SK-N-SH (cell line): ENCODE results near the gene GDNF. TPM values are rescaled to one million over a fixed set of nuclear protein-coding genes. Genes with fewer than 3 reads are reported as not detected.

Source experiments
- CTCF ChIA-PET: fragments of 300-600, 350-600 bp; formaldehyde crosslinking; extraction: SDS; loops from one replicate; lab custom pipeline; 2021; lab: Yijun Ruan, JAX
- POLR2A ChIA-PET: fragments of 350-600 bp; sonication (Branson Sonifier 250); formaldehyde crosslinking; extraction: SDS; loops from one replicate; lab custom pipeline; 2020; ENCODE audit warnings: antibody characterized with exemption, inconsistent platforms; lab: Yijun Ruan, JAX
- DNase-seq: peaks from one replicate; pipeline ENCODE4 v3.0.0; 2012
- H2AFZ ChIP-seq: fragments of 200-600 bp; sonication (generic); 2 replicates; pipeline ENCODE4 v1.8.1; 2016; ENCODE audit warnings: antibody characterized with exemption, mild to moderate bottlenecking, low read depth
- H3F3A ChIP-seq: fragments of 200-600 bp; sonication (generic); replicated peaks from 2 replicates; pipeline ENCODE3; 2016; ENCODE audit warnings: antibody characterized with exemption, mild to moderate bottlenecking; ENCODE audit not compliant: insufficient read depth
- H3K27ac ChIP-seq, 2 experiments: fragments of 200-500 bp in 1 of 2; fragments of 200-600 bp in 1 of 2; sonication (Bioruptor generic) in 1 of 2; sonication (generic), shearing (Covaris generic) in 1 of 2; 2 replicates each; pipeline versions ENCODE4 v1.5.1 to v1.6.1; 2014 to 2016; ENCODE audit warnings: low read depth in 2 of 2, inconsistent platforms in 1 of 2, low read length in 1 of 2, mild to moderate bottlenecking in 1 of 2, mixed read lengths in 1 of 2
- H3K27me3 ChIP-seq: fragments of 200-600 bp; sonication (generic), shearing (Covaris generic); 2 replicates; pipeline ENCODE4 v1.6.1; 2016; ENCODE audit warnings: mixed run types; ENCODE audit not compliant: insufficient read depth
- H3K36me3 ChIP-seq, 2 experiments: fragments of 200-500 bp in 1 of 2; fragments of 200-600 bp in 1 of 2; sonication (Bioruptor generic) in 1 of 2; sonication (generic) in 1 of 2; replicated peaks in 1 of 2; 2 replicates each; pipeline versions ENCODE3 to v1.5.1; 2014 to 2016; ENCODE audit warnings: low read length in 1 of 2, mild to moderate bottlenecking in 1 of 2; ENCODE audit not compliant: insufficient read depth in 2 of 2, control insufficient read depth in 1 of 2
- H3K4me1 ChIP-seq, 2 experiments: fragments of 200-500 bp in 1 of 2; fragments of 200-600 bp in 1 of 2; sonication (Bioruptor generic) in 1 of 2; sonication (generic), shearing (Covaris generic) in 1 of 2; 2 replicates each; pipeline versions ENCODE4 v1.5.1 to v1.6.1; 2014 to 2016; ENCODE audit warnings: low read depth in 1 of 2, low read length in 1 of 2, mixed run types in 1 of 2; ENCODE audit not compliant: insufficient read depth in 2 of 2, control insufficient read depth in 1 of 2
- H3K4me2 ChIP-seq: fragments of 200-600 bp; sonication (generic), shearing (Covaris generic); 2 replicates; pipeline ENCODE4 v1.6.1; 2017; ENCODE audit warnings: mixed run types
- H3K4me3 ChIP-seq, 2 experiments: fragments of 200-500 bp in 1 of 2; fragments of 200-600 bp in 1 of 2; sonication (Bioruptor generic) in 1 of 2; sonication (generic), shearing (Covaris generic) in 1 of 2; 2 replicates each; pipeline versions ENCODE4 v1.5.1 to v1.8.1; 2014 to 2016; ENCODE audit warnings: low read depth in 2 of 2, inconsistent platforms in 1 of 2, low read length in 1 of 2, mild to moderate bottlenecking in 1 of 2, mixed read lengths in 1 of 2, moderate library complexity in 1 of 2
- H3K79me2 ChIP-seq: fragments of 200-600 bp; sonication (generic); 2 replicates; pipeline ENCODE4 v1.8.1; 2017; ENCODE audit warnings: mild to moderate bottlenecking; ENCODE audit not compliant: insufficient read depth
- H3K9ac ChIP-seq: fragments of 200-600 bp; sonication (generic); 2 replicates; pipeline ENCODE4 v1.6.1; 2017; ENCODE audit warnings: mixed run types
- H3K9me2 ChIP-seq: fragments of 200-600 bp; sonication (generic); 2 replicates; pipeline ENCODE4 v1.6.1; 2017; ENCODE audit warnings: mixed run types
- H3K9me3 ChIP-seq: fragments of 200-600 bp; sonication (generic); 2 replicates; pipeline ENCODE4 v1.6.1; 2017; ENCODE audit warnings: mixed run types, mild to moderate bottlenecking, moderate library complexity
- H4K20me1 ChIP-seq: fragments of 200-600 bp; sonication (generic); 2 replicates; pipeline ENCODE4 v1.6.1; 2017; ENCODE audit warnings: mild to moderate bottlenecking, mixed run types; ENCODE audit not compliant: insufficient read depth
- CHD2 ChIP-seq: fragments of 150-350 bp; IDR thresholded peaks from 2 replicates; pipeline ENCODE4 v1.6.1; 2018; ENCODE audit warnings: low read length; ENCODE audit not compliant: partially characterized antibody
- FOXM1 ChIP-seq: IDR thresholded peaks from 2 replicates; pipeline ENCODE4 v1.4.0; 2012; ENCODE audit warnings: low read depth, mild to moderate bottlenecking
- JUND ChIP-seq: IDR thresholded peaks from 2 replicates; pipeline ENCODE4 v1.4.0; 2012
- POLR2AphosphoS5 ChIP-seq: IDR thresholded peaks from 2 replicates; pipeline ENCODE4 v1.6.1; 2012; ENCODE audit warnings: low read depth, low read length
- RFX5 ChIP-seq: IDR thresholded peaks from 2 replicates; pipeline ENCODE4 v1.6.1; 2012; ENCODE audit warnings: mild to moderate bottlenecking, improper control_type of control experiment, low read length
- TAF1 ChIP-seq: IDR thresholded peaks from 2 replicates; pipeline ENCODE4 v1.6.1; 2012; ENCODE audit warnings: low read depth, mild to moderate bottlenecking, low read length, moderate library complexity, borderline replicate concordance
- TEAD4 ChIP-seq: IDR thresholded peaks from 2 replicates; pipeline ENCODE4 v1.4.0; 2012; ENCODE audit warnings: mild to moderate bottlenecking, borderline replicate concordance; ENCODE audit not compliant: insufficient read depth
- WGBS: methylation state at CpG from one replicate; pipeline ENCODE4 v1.1.6; 2017; ENCODE audit warnings: low lambda C conversion rate; 5-methylcytosine and 5-hydroxymethylcytosine counted together
- polyA plus RNA-seq, 3 experiments: library from polyadenylated mRNA; depleted of rRNA; stranded (reverse); fragments of >200 nt; gene quantifications; 2 replicates each; pipeline ENCODE4 v1.2.3, GENCODE V29; 2012
- TF ChIP-seq, protein P1 (sequence below): IDR thresholded peaks from 2 replicates; pipeline ENCODE4 v1.4.0; 2012; ENCODE audit warnings: low read depth, borderline replicate concordance
- TF ChIP-seq, protein P2 (sequence below): fragments of 150-350 bp; IDR thresholded peaks from 2 replicates; pipeline ENCODE4 v1.6.1; 2016; ENCODE audit warnings: mild to moderate bottlenecking, low read depth, low read length
- TF ChIP-seq, protein P3 (sequence below): IDR thresholded peaks from 2 replicates; pipeline ENCODE4 v1.6.1; 2012; ENCODE audit warnings: mild to moderate bottlenecking, low read depth, low read length, moderate library complexity
- TF ChIP-seq, protein P4 (sequence below): IDR thresholded peaks from 2 replicates; pipeline ENCODE4; 2012

Gene GDNF
- polyA plus RNA-seq, 1 of the 3 experiments (the other 2 are of a cell fraction): 9.0 TPM

DNA sequence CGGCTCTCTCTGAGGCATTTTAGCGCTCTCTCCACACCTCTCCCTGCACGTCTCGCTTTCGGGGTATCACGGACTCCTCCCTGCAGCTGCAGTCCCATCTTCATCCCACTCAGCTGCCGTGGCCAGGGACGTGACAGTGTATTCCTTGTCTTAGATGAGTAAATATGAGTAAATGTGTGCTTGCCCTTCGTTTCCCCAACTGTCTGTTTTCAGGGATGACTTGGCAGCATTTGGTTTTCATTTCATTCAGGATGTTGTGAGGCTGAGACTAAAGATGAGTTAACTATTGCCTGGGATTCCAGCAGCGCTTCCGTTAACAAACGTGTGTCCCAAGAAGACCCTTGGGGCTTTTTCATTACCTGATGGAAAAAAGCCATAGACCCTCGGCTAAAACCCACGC lies 29.5 kb downstream of the GDNF start (continued):
- TF ChIP-seq, protein P1, sequence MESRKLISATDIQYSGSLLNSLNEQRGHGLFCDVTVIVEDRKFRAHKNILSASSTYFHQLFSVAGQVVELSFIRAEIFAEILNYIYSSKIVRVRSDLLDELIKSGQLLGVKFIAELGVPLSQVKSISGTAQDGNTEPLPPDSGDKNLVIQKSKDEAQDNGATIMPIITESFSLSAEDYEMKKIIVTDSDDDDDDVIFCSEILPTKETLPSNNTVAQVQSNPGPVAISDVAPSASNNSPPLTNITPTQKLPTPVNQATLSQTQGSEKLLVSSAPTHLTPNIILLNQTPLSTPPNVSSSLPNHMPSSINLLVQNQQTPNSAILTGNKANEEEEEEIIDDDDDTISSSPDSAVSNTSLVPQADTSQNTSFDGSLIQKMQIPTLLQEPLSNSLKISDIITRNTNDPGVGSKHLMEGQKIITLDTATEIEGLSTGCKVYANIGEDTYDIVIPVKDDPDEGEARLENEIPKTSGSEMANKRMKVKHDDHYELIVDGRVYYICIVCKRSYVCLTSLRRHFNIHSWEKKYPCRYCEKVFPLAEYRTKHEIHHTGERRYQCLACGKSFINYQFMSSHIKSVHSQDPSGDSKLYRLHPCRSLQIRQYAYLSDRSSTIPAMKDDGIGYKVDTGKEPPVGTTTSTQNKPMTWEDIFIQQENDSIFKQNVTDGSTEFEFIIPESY: peak; percentile 8; the same call in 1 of the 2 replicates
- 0 out of 2 replicates have a peak, but pooled peaks have one; percentile 27 for TF ChIP-seq TEAD4
- TF ChIP-seq POLR2AphosphoS5: no peak
- TF ChIP-seq FOXM1: no peak
- TF ChIP-seq, all 33 proteins: peak for 14

GRCh38 chr5:37808945-37809344 lies 30.9 kb downstream of the GDNF start:
- H3K36me3 ChIP-seq: peaks cover 0 to 16% of the 10 kb centered on the region in 2 experiments
- H4K20me1 ChIP-seq: no peaks in the 10 kb centered on the region
- H3K27ac ChIP-seq: peak overlapping the region in 1 of 2 experiments; percentile 97; a peak in 2 of 4 replicates
- no peaks in the 10 kb centered on the region for H3K27me3 ChIP-seq
- ChIA-PET POLR2A (no interaction called here), CTCF (interaction anchor here (1.1 kb wide), 1 partner anchor 12 kb away, joined by 3 read pairs; no protein-coding TSS in a partner anchor)
- peaks cover 10% of the 10 kb centered on the region; the same call in 1 of the 2 replicates for H3K79me2 ChIP-seq
- 55% methylated on average over 5 of the region's 5 CpGs for WGBS
- no peak for DNase-seq
- peaks cover 3 to 16% of the 10 kb centered on the region in 2 experiments; a peak in 2 of 4 replicates for H3K4me1 ChIP-seq
- H3K9ac ChIP-seq: no peak overlapping the region
- no peaks in the 10 kb centered on the region for H3K9me2 ChIP-seq
- no peak overlapping the region for H2AFZ ChIP-seq
- no peak overlapping the region for H3K4me3 ChIP-seq
- no peak overlapping the region for H3K4me2 ChIP-seq
- peaks cover 34% of the 10 kb centered on the region for H3F3A ChIP-seq
- TF ChIP-seq JUND (no peak), CHD2 (no peak), TAF1 (no peak), RFX5 (no peak)
- TF ChIP-seq, protein P2, sequence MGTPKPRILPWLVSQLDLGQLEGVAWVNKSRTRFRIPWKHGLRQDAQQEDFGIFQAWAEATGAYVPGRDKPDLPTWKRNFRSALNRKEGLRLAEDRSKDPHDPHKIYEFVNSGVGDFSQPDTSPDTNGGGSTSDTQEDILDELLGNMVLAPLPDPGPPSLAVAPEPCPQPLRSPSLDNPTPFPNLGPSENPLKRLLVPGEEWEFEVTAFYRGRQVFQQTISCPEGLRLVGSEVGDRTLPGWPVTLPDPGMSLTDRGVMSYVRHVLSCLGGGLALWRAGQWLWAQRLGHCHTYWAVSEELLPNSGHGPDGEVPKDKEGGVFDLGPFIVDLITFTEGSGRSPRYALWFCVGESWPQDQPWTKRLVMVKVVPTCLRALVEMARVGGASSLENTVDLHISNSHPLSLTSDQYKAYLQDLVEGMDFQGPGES: no peak
- TF ChIP-seq, protein P1: no peak
- TF ChIP-seq, protein P3, sequence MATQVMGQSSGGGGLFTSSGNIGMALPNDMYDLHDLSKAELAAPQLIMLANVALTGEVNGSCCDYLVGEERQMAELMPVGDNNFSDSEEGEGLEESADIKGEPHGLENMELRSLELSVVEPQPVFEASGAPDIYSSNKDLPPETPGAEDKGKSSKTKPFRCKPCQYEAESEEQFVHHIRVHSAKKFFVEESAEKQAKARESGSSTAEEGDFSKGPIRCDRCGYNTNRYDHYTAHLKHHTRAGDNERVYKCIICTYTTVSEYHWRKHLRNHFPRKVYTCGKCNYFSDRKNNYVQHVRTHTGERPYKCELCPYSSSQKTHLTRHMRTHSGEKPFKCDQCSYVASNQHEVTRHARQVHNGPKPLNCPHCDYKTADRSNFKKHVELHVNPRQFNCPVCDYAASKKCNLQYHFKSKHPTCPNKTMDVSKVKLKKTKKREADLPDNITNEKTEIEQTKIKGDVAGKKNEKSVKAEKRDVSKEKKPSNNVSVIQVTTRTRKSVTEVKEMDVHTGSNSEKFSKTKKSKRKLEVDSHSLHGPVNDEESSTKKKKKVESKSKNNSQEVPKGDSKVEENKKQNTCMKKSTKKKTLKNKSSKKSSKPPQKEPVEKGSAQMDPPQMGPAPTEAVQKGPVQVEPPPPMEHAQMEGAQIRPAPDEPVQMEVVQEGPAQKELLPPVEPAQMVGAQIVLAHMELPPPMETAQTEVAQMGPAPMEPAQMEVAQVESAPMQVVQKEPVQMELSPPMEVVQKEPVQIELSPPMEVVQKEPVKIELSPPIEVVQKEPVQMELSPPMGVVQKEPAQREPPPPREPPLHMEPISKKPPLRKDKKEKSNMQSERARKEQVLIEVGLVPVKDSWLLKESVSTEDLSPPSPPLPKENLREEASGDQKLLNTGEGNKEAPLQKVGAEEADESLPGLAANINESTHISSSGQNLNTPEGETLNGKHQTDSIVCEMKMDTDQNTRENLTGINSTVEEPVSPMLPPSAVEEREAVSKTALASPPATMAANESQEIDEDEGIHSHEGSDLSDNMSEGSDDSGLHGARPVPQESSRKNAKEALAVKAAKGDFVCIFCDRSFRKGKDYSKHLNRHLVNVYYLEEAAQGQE: no peak
- TF ChIP-seq, protein P4, sequence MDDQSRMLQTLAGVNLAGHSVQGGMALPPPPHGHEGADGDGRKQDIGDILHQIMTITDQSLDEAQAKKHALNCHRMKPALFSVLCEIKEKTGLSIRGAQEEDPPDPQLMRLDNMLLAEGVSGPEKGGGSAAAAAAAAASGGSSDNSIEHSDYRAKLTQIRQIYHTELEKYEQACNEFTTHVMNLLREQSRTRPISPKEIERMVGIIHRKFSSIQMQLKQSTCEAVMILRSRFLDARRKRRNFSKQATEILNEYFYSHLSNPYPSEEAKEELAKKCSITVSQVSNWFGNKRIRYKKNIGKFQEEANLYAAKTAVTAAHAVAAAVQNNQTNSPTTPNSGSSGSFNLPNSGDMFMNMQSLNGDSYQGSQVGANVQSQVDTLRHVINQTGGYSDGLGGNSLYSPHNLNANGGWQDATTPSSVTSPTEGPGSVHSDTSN: no peak
- TF ChIP-seq, all 33 proteins: peak for 0
- no peaks in the 10 kb centered on the region for H3K9me3 ChIP-seq
